K562 treated with DMSO at 1 percent for 24 hours (cell line): Measurements from ENCODE around the gene SP140. TPM values are rescaled to one million over a fixed set of nuclear protein-coding genes. Genes with fewer than 3 reads are reported as not detected.

Experiments used
- total RNA-seq: library from RNA; unstranded; fragments of 300-600 nt; gene quantifications from 2 replicates; pipeline ENCODE4 v1.2.3, GENCODE V29; 2022; ENCODE audit warnings: low read depth; ENCODE audit not compliant: insufficient read depth

SP140 gene
- 0.47 TPM in 1 of 2 replicates, not detected in the other for total RNA-seq

DNA sequence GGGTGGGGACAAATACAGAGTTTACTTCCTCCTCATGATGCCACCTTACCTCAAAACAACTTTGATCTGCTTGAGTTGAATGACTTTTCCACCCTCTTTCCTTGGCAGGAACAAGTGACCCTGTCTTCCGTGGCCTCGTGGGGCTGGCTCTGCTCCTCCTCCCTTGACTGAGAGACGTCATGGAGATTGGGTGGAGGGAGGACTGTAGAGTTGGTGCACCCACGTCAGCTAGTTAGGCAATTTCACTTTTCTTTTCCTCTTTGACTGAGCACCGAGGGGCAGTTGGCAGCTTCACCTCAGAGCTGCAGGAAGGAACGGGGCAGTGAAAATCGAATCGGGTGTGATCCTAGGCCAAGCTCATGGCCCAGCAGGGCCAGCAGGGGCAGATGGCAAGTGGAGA is at the start of gene SP140:
TSS of gene SP140 (plus strand) at position 251 of the 400 bp plus-strand sequence. CDS start at position 360, 109 bp downstream.

DNA sequence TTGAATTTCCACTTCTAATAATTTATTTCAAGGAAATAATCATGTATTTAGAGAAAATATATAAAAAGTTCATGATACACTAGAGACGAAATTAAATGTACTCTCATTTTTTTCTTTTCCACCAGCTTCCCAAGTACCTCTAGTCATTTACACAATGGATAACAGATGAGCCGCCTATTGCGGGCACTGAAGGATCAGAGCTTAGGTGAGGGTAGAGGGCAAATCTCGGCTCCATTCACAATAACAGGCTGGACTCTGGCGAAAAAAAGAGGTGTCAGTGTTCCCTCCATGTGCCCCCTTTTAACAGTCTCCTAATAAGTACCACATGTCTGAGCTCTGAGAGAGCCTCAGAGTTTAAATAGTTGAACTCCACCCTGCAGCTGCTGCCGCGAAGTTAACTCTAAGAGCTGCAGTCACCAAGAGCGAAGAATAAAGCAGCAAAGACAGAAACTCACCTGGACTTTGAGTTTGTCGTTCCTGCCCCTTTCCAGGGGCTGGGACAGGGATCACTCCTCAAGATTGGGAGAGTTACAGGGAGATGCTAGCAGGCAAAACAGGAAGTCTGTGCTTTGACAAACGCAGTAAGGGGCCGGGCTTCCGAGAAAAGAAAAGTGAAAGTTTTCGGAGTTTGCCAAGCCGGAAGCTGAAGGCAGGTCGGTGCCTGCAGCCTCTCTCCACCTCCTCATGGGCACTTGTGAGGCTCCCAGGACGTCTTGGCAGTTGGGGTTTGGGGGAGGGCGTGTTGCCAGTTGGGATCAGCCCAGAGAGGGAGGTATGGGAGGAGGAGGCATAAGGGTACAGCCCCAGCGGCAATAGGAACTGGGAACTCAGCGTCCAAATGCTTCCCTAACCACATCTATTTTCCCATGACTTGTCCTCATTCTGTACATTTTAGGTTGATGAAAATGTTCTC is 5.9 kb upstream of the SP140 start, which contains the start of gene SP110:
TSS of gene SP110 (minus strand) at position 566 of the 913 bp plus-strand sequence. CDS start 3,057 bp downstream, outside the sequence.

DNA sequence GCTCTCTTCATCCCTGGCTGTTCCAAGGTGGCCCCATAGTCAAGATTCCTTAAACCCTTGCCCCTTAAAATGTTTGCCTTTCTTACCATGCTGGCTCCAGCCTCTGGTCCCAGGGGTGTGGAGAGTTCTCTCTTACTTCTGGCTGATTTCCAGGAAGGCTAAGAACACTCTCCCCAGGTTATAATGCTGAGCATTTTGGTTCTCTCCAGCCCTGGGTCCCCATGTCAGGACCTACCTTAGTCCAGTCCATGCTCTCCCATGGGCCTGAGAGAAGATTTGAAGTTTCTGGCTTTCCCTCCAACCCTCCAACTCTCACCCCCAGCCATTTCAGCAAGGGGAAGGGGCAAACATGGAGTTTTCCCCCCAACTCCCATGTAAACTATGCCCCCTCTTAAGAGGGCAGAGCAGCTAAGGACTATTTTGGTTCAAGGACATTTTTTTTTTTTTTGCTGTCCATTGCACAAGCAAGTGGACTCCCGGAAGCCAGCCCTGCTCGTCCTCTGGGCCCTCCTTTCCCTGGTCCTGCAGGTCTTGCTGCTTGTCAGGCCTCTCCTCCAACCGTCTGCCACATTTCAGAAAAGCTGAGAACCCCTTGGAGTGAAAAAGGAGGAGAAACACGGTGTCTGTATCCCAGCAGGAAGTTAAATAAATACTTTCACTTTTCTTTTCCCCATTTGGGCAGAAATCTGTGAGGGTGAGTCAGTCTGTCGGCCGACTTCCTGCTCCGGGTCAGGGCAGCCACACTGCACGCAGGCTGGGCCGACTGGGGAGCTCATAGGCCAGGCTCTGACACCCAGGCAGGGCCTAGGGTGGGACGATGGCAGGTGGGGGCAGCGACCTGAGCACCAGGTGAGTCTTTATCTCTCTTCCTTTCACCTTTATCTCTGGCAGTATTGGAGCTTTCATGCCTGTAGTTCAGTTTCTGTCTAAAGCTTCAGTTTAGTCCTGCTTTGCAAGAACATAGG is 101.2 kb downstream of the SP140 start, which contains the start of gene SP140L:
TSS of gene SP140L (plus strand) at position 741 of the 965 bp plus-strand sequence. CDS start at position 818, 77 bp downstream.

Other genes with a start within 250 kb of the SP140 start
- gene SLC16A14, start 156.8 kb upstream of the SP140 start, total RNA-seq: not detected in 2 replicates
- 7.4 and 10.3 TPM in 2 replicates for gene SP110, start 5.8 kb upstream of the SP140 start, total RNA-seq
- 20.7 and 22.7 TPM in 2 replicates for gene SP140L, start 101.5 kb downstream of the SP140 start, total RNA-seq
- 18.6 and 22.0 TPM in 2 replicates for gene SP100, start 190.5 kb downstream of the SP140 start, total RNA-seq